Thymus (tissue), 11 donors: Measurements from ENCODE around the gene TIMM13. TPM values are rescaled to one million over a fixed set of nuclear protein-coding genes. Genes with fewer than 3 reads are reported as not detected.

Source experiments
- DNase-seq, 9 donors: peaks; one replicate each; pipeline ENCODE4 v3.0.0-alpha.2; 2013; ENCODE audit warnings: low spot score in 9 of 9, low read depth in 6 of 9, missing footprints in 1 of 9
- H3K27ac ChIP-seq, 2 donors: one replicate each; pipeline ENCODE4 v1.5.1; 2013; ENCODE audit warnings: control low read depth in 1 of 2, low read depth in 1 of 2, low read length in 1 of 2, mild to moderate bottlenecking in 1 of 2, moderate library complexity in 1 of 2
- H3K27me3 ChIP-seq, 2 donors: one replicate each; pipeline ENCODE4 v1.5.1; 2013; ENCODE audit warnings: low read length in 1 of 2; ENCODE audit not compliant: control insufficient read depth in 2 of 2, insufficient read depth in 1 of 2
- H3K36me3 ChIP-seq, 2 donors: one replicate each; pipeline ENCODE4 v1.5.1; 2013; ENCODE audit warnings: low read length in 1 of 2, mild to moderate bottlenecking in 1 of 2, moderate library complexity in 1 of 2; ENCODE audit not compliant: control insufficient read depth in 2 of 2, insufficient read depth in 2 of 2
- H3K4me1 ChIP-seq, 2 donors: one replicate each; pipeline ENCODE4 v1.5.1; 2013; ENCODE audit warnings: low read length in 2 of 2; ENCODE audit not compliant: control insufficient read depth in 2 of 2, insufficient read depth in 2 of 2
- H3K4me3 ChIP-seq, 2 donors: one replicate each; pipeline ENCODE4 v1.5.1; 2013; ENCODE audit warnings: low read length in 2 of 2, control low read depth in 1 of 2, mild to moderate bottlenecking in 1 of 2
- H3K9me3 ChIP-seq, 2 donors: one replicate each; pipeline ENCODE4 v1.5.1; 2013; ENCODE audit warnings: low read length in 1 of 2, mild to moderate bottlenecking in 1 of 2; ENCODE audit not compliant: control insufficient read depth in 2 of 2, insufficient read depth in 1 of 2
- WGBS: extraction: QIAGEN DNeasy Blood & Tissue Kit; methylation state at CpG from one replicate; pipeline ENCODE4 v1.1.7; 2013; 5-methylcytosine and 5-hydroxymethylcytosine counted together
- polyA plus RNA-seq: library from polyadenylated mRNA; stranded (reverse); fragments of 200-250 nt; gene quantifications from one replicate; pipeline ENCODE4 v1.2.3, GENCODE V29; 2013
- total RNA-seq: library from RNA; stranded (reverse); fragments of 120-200 nt; gene quantifications from one replicate; pipeline ENCODE4 v1.2.4, GENCODE V29; 2013
- donor health status: healthy.

The TIMM13 gene
- total and polyA plus RNA-seq, 2 donors = 56.1 to 73.2 TPM

DNA sequence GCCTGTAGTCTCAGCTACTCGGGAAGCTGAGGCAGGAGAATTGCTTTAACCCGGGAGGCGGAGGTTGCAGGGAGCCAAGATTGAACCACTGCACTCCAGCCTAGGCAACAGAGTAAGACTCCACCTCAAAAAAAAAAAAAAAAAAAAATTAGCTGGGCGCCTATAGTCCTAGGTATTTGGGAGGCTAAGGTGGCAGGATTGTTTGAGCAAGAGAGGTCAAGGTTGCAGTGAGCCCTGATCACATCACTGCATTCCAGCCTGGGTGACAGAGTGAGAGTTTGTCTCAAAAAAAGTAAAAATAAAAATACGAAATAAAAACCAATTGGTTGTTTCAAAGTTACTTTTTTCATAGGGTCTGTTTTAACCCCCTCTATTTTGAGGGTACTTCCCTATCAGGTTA, 30.7 kb upstream of the TIMM13 start:
- 97% methylated on average over 5 of the region's 5 CpGs for WGBS
- Histone ChIP-seq H3K27me3 (peaks cover 0 to 13% of the 10 kb centered on the region in 2 donors), H3K4me1 (peaks cover 23 to 42% of the 10 kb centered on the region in 2 donors), H3K27ac (no peak overlapping the region), H3K36me3 (peaks cover 0 to 9% of the 10 kb centered on the region in 2 donors), H3K4me3 (no peak overlapping the region), H3K9me3 (peaks cover 0 to 4% of the 10 kb centered on the region in 2 donors)
- DNase-seq = no peak

DNA sequence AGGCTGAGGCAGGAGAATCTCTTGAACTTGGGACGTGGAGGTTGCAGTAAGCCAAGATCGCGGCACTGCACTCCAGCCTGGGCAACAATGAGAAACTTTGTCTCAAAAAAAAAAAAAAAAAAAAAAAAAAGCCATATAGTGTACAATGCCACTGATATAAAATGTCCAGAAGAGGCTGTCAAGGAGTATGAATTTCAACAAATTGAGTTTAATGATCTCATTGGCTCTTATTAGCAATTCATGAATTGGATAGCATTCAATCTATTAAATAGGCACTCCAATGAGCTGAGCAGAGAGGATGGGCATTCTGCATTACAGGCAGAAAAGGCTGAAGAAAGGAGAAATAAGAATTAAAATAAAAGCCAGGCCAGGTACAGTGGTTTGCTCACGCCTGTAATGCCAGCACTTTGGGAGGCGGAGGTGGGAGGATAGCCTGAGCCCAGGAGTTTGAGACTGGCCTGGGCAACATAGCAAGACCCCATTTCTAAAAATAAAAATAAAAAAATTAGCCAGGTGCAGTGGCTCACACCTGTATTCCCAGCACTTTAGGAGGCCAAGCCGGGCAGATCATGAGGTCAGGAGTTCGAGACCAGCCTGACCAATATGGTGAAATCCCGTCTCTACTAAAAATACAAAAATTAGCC, 30.1 kb upstream of the TIMM13 start:
- H3K4me3 ChIP-seq = peak overlapping the region in 1 of 2 donors; percentile 35
- H3K36me3 ChIP-seq = peaks cover 0 to 15% of the 10 kb centered on the region in 2 donors
- no peak for DNase-seq
- WGBS = 97% methylated on average over 8 of the region's 8 CpGs
- H3K4me1 ChIP-seq = peaks cover 23 to 37% of the 10 kb centered on the region in 2 donors
- H3K9me3 ChIP-seq = peaks cover 0 to 4% of the 10 kb centered on the region in 2 donors
- peaks cover 0 to 8% of the 10 kb centered on the region in 2 donors for H3K27me3 ChIP-seq
- peak overlapping the region in 1 of 2 donors; percentile 66 for H3K27ac ChIP-seq

DNA sequence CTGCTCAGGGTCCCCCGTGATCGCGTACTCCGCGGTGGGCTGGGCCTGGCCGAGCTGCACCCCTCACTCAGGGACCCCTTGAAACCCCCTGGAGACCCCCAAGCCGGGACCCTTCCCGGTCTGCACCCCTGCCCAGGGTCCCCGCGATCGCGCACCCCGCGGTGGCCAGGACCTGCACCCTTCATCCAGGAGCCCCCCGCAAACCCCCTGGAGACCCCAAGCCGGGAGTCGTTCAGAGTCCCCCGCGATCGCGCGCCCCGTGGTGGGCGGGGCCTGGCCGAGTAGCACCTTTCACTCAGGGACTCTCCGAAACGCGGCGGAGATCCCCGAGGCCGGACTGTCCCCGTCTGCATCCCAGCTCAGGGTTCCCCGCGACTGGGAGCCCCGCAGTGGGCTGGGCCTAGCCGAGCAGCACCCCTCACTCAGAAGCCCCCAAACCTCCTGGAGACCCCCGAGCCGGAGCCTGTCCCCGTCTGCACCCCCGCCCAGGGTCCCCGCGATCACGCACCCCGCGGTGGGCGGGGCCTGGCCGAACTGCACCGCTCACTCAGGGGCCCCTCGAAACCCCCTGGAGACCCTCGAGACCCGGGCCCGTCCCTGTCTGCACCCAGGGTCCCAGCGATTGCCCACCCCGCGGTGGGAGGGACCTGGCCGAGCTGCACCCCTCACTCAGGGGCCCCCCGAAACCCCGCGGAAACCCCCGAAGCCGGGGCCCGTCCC, 28.6 kb upstream of the TIMM13 start:
- peak overlapping the region; percentile 4 to 5 for H3K27ac ChIP-seq
- peak in 1 of 9 donors; percentile 47 for DNase-seq

DNA sequence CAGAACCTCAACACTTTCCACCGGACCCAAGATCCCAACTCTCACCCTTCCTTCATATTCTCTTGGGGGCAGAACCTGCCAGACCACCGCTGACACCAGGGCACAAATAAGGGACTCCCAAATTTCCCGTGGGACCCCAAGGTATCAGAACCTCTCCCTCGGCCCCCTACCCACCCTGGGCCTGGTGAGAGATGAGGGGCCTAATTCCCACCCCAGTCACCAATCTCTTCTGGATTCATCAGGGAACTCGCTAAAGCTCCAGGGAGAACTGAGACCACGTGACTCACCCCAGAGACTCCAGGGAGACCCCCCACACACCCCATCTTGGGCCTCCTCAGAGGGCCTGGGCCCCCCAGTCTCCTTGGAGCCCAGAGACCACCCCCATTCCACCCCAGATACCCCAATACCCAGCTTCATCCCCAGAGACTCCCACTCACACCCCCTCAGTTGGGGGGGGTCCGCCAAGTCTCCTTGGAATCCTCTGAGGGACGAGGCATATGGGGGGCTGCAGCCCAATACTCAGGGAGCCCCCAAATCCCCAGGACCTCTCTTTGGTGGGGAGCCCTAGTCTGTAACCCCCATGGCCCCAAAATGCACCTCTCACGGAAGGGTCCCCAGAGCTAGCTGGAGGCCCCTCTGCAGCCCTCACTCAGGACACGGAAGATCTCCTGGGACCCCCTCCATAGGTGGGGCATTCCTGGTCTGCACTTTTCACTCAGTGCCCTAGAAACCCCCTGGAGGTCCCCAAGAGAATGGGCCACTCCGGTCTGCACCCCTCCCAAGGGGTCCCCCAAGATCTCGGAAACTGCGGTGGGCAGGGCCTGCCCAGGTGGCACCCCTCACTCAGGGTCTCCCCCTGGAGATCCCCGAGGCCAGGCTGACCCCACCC, 27.8 kb upstream of the TIMM13 start:
- Histone ChIP-seq H3K4me3 (peak overlapping the region; percentile 92 to 100), H3K4me1 (peaks cover 15 to 22% of the 10 kb centered on the region in 2 donors), H3K27me3 (no peaks in the 10 kb centered on the region), H3K9me3 (no peaks in the 10 kb centered on the region), H3K27ac (no peak overlapping the region), H3K36me3 (peaks cover 13 to 26% of the 10 kb centered on the region in 2 donors)
- WGBS = 80% methylated on average over 14 of the region's 14 CpGs
- no peak for DNase-seq

More for the DNA sequence above, 28.6 kb upstream of the TIMM13 start:
- WGBS = 1% methylated on average over 62 of the region's 62 CpGs
- Histone ChIP-seq H3K27me3 (no peaks in the 10 kb centered on the region), H3K4me3 (peak overlapping the region; percentile 92 to 100), H3K36me3 (peaks cover 5 to 23% of the 10 kb centered on the region in 2 donors), H3K9me3 (no peaks in the 10 kb centered on the region), H3K4me1 (peaks cover 15 to 22% of the 10 kb centered on the region in 2 donors)

DNA sequence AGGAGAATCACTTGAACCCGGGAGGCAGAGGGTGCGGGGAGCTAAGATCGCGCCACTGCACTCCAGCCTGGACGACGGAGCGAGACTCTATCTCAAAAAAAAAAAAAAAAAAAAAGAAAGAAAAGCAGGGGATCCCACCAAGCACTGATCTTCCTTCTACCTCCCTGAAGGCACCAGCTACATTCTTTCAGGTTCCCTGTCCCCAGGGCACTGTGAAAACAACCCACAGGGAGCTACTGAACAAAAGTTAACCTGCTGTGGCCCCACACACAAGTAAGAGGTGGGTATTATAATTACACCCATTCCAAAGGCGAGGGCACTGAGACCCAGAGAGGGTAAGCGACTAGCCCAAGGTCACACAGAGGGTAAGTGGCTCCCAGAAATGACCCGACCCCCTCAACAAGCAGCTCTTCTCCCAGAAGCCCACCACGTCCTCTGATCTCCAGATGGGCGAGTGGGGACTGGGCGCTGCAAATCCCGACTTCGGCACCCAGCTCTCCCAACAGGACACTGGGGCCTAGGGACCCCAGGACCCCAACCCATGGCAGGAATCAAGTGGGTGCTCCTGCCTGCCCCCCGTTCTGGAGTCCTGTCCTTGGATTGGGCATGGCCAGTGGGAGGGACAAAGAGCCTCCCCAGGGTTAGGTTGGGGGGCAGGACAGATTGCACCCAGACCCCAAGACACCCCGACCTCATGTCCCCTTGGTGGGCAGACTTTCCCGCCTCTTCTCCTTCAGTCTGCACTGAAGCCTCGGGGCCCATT, 27.0 kb upstream of the TIMM13 start:
- WGBS = 97% methylated on average over 19 of the region's 19 CpGs
- no peaks in the 10 kb centered on the region for H3K9me3 ChIP-seq
- no peak overlapping the region for H3K27ac ChIP-seq
- no peaks in the 10 kb centered on the region for H3K27me3 ChIP-seq
- H3K4me3 ChIP-seq = no peak overlapping the region
- peaks cover 14 to 26% of the 10 kb centered on the region in 2 donors for H3K36me3 ChIP-seq
- DNase-seq = no peak
- peaks cover 15 to 22% of the 10 kb centered on the region in 2 donors for H3K4me1 ChIP-seq

DNA sequence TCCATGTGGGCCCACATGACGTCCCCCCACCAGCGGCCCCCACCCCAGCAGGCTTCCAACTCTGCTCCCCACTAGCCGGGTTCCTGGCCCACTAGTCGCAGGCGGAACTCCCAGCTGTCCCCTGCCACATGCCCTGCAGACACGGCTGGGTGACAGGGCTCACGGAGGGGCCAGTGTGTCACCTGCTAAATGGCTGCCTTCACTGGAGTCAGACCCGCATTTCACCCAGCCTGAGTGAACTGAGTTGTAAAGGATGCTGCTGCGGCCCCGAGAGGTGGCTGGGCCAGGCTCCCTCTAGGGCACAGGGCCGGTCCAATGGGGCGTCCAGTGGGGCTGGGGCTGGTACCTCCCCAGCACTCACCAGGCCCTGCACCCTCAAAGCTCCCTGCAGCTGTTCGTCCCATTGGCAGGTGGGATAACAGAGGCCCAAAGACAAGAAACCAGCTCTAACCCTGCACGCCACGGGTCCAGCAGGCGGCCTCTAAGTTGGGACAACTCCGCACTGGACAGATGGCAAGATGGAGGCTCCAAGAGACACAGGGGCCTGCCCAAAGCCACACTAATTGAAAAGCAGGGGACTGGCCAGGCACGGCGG, 26.1 kb upstream of the TIMM13 start:
- no peak overlapping the region for H3K4me3 ChIP-seq
- peaks cover 16 to 22% of the 10 kb centered on the region in 2 donors for H3K4me1 ChIP-seq
- no peaks in the 10 kb centered on the region for H3K27me3 ChIP-seq
- WGBS = 98% methylated on average over 19 of the region's 19 CpGs
- no peak overlapping the region for H3K27ac ChIP-seq
- H3K36me3 ChIP-seq = peaks cover 19 to 26% of the 10 kb centered on the region in 2 donors
- no peak for DNase-seq
- H3K9me3 ChIP-seq = no peaks in the 10 kb centered on the region

DNA sequence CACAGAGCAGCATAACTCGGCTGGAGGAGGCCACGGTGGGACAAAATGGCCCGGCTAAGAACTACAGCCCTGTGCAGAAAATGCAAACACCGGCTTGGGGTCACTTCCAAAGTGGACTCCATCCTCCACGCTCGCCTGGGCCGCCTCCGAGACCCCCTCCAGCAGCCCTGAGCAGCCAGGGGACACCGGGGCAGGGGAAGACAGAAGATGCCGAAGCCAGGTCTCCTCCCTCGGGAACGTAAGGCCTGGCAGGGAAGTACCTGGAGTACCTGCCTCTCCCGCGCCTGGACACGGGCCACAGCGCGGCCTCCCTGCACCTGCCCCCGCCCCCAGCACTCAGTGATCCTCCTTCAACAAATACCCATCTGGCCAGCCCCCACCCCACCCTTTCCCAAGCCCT, 24.4 kb upstream of the TIMM13 start:
- DNase-seq = no peak
- 97% methylated on average over 18 of the region's 18 CpGs for WGBS

DNA sequence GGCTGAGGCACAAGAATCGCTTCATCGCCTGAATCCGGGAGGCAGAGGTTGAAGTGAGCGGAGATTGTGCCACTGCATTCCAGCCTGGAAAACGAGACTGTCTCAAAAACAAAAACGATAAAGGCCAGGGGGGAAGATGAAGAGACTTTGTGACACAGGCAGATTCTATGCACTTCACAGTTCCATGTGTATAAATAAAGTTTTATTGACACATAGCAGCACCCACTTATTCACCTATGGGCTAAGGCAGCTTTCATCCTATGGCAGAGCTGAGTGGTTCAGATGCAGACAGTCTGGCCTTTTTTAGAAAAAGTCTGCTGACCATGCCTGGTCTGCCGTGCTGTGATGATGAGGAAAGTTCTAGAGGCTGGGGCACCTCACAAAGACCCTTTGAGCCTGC, 23.8 kb upstream of the TIMM13 start:
- no peak for DNase-seq
- WGBS = 97% methylated on average over 7 of the region's 7 CpGs
- peaks cover 0 to 6% of the 10 kb centered on the region in 2 donors for H3K9me3 ChIP-seq
- H3K4me3 ChIP-seq = no peak overlapping the region
- no peak overlapping the region for H3K27ac ChIP-seq
- peaks cover 30 to 38% of the 10 kb centered on the region in 2 donors for H3K4me1 ChIP-seq
- peaks cover 22 to 37% of the 10 kb centered on the region in 2 donors for H3K36me3 ChIP-seq
- H3K27me3 ChIP-seq = no peaks in the 10 kb centered on the region

More for the DNA sequence above, 24.4 kb upstream of the TIMM13 start:
- peaks cover 0 to 6% of the 10 kb centered on the region in 2 donors for H3K9me3 ChIP-seq
- H3K27ac ChIP-seq = no peak overlapping the region
- peaks cover 30 to 32% of the 10 kb centered on the region in 2 donors for H3K4me1 ChIP-seq
- H3K36me3 ChIP-seq = peaks cover 22 to 37% of the 10 kb centered on the region in 2 donors
- no peaks in the 10 kb centered on the region for H3K27me3 ChIP-seq
- no peak overlapping the region for H3K4me3 ChIP-seq
